Measurements from ENCODE around the gene NEB.

The NEB gene

DNA sequence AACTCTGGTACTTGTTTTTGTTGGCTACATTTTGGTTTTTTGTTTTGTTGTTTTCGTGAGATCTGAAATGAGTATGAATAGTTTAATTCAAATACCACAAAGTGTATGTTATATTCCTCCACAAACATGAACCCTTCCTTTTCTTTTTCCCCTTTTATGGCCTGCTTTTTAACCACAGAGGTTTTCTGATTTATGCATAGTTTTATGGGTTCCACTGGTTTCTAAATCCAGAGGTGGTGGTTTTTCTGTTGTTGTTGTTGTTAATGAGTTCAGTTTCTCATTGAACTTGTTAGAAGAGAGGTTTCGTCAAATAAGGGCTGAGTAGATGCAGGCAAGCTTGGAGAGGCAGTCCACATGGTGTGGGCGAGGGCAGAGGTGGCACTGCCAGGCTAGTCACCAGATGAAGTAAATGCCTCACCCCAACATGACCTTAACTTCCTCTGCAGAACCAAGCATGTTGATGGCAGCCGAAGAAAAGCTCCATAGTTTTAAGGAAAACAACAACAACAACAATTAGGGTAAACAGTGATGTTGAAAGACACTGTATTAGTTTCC is 252.0 kb downstream of the NEB start:
- DNase-seq (ENCODE audit: low spot score) = no peak

DNA sequence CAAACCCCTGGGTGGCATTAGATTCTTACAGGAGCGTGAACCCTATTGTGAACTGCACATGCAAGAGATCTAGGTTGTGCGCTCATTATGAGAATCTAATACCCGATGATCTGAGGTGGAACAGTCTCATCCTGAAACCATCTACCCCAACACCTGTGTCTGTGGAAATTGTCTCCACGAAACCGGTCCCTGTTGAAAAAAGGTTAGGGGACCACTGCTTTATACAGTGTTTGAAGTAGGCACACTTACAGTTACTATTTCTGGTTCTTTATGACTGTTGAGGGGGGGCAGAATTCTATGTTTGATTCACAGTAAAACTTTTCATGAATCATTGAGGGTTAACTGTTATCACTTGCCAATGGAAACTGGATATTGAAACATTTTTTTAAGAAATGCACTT is 252.5 kb downstream of the NEB start:
- DNase-seq (ENCODE audit: low spot score) = no peak

DNA sequence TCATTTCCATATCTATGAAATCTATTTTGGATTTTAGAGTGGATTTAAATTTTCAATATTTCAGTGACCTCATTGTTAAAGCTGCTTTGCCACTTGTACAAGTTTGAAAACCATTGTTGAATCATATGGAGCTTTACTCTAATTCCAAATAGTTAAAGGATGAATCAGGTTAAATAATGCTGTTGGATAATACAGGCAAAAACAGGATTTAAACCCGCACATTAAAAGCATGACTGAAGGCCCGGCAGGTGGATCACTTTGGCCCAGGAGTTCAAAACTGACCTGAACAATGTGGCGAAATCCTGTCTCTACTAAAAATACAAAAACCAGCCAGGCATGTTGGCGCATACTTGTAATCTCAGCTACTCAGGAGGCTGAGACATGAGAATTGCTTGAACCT is 256.3 kb downstream of the NEB start:
- no peak for DNase-seq (ENCODE audit: low spot score)

DNA sequence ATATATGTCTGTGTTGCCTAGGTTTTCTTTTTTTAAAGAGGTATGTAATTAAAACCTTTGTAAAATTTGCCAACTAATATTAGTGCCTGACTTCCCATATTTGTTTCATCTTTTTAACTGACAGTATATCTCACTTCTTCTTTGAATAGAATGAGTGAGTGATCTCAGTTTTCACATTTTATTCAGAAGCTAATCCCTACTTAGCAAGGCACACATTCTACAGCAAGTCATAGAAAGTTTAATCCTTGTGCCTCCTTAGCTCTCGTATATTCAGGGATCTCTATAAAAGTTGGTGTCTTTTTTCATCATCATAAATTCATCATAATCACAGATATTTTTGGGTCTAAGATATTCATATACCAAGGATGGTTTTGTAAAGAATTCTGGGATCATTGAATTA is 258.0 kb downstream of the NEB start:
- DNase-seq (ENCODE audit: low spot score) = no peak

DNA sequence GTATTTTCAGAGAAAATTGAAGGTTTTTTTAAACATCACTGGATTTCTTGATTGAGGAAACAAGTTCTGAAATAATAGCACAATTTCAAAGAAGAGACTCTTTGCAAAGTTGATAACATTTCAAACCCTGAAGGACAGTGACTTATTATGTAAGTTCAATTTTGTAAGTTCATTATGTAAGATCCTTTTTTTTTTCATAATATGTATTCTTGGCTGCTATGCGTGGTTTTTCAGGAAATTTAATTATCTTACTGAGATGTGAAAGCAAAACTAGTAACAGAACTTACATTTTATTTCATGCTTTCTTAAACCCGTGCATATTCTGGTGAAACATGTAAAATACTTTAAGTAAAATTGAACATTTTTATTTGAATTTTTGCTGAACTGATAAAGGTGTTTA is 259.2 kb downstream of the NEB start:
- DNase-seq (ENCODE audit: low spot score) = no peak

DNA sequence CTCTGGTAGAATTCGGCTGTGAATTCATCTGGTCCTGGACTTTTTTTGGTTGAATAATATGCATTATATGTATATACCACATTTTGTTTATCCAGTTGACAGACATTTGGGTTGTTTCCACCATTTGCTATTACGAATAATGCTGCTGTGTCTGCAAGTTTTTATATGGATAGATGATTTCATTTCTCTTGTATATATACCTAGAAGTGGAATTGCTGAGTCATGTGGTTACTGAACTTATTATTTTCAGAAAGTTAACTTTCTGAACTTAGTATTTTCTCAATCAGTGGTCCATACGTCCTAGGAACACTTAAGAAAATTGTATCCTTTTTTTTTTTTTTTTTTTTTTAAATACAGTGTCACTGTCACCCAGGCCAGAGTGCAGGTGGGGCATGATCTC is 261.3 kb downstream of the NEB start:
- no peak for DNase-seq (ENCODE audit: low spot score)

DNA sequence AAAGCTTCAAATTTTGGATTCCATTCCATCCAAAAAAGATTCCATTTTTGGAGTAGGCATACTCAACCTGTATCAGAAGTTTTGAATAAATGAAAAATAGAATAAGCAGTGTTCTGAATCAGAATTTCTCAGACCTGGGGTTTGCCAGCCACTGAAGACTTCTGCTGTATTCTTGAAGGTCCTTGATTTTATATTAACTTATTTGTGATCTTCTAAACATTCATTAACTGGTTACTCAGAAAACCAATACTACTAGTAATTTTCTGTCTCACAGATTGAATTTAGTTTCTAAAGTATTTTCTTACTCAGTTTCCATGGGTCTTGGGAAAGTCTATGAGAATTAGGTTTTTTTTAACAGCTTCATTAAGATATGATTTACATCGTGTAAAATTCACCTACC is 263.7 kb downstream of the NEB start:
- no peak for DNase-seq (ENCODE audit: low spot score)

DNA sequence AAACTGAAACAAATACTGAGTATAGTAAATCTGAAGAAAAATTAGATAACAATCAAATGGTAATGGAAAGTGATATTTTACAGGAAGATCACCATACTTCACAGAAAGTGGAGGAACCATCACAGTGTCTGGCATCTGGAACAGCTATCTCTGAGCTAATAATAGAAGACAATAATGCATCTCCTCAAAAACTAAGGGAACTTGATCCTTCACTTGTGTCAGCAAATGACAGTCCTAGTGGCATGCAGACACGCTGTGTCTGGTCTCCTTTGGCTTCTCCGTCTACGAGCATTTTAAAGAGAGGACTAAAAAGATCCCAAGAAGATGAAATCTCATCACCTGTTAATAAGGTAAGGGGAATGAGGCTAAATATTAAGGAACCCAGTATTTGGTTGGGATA is 268.5 kb downstream of the NEB start:
- DNase-seq (ENCODE audit: low spot score) = no peak

DNA sequence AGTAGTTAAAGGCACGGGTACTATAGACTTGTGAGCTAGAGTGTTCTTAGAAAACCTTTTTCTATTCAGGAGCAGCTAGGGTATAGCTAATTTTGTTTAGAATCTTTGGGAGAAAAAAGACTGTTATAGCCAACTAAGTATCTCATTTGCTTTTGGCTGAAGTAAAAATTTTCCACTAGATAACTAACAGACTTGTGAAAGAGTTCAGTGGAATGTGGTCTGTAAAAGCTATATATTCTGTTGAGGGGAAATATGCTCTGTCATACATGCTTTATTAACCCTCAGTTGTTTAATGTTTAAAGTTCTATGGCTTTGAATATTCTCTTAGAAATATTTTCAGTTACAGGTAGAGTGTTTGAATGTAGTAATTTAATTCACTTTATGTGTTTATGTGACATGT is 274.9 kb downstream of the NEB start:
- DNase-seq (ENCODE audit: low spot score) = no peak

DNA sequence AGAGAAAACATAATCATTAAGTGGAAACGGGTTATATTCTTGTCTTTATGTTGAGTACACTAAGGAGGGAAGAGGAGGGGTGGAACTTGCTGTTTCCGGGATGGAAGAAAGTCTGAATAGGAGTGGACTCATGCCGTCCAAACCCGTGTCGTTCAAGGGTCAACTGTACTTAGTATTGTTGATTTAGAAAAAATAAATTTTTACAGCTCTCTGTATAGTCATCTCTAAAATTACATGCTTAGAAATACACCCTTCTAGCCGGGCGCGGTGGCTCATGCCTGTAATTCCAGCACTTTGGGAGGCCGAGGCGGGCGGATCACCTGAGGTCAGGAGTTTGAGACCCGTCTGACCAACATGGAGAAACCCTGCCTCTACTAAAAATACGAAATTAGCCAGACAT is 295.1 kb downstream of the NEB start:
- DNase-seq (ENCODE audit: low spot score) = no peak

DNA sequence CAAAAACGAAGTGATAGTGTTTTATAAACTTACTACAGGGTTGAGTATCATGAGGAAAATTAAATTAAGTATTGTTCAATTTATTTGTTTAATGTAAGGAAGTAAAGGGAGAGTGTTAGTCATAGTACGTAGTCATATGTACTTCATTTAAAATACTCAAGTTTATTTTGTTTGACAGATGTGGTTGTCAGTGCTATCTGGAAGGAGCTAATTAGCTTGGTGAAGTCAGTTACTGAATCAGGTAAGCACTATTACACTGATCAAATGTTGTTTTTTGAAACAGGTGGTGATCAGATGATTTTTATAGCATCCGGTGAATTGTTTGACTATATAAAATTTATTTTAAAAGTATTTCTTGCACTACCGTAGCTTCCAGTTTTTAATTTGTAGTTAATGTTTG is 295.8 kb downstream of the NEB start:
- DNase-seq (ENCODE audit: low spot score) = no peak

DNA sequence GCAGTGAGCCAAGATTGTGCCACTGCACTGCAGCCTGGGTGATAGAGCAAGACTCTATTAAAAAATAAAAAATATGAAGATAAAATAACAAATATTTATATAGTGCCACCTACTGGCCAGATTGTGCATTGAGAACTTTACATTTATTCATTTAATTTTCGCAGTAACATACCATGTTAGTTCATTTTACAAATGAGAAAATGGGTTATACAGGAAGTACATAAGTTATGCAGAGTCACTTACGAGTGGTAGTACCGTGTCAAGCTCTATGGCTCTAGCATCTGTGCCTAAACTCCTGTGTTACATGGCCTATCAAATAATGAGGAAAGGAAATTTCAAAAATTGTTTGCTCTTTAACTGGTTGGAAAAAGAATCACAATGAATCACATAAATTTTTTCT is 296.6 kb downstream of the NEB start:
- DNase-seq (ENCODE audit: low spot score) = no peak

Measured in globus pallidus (tissue), 1 donor.